Keratinocyte (primary cell): ENCODE measurements around the gene DCAF11. TPM values are rescaled to one million over a fixed set of nuclear protein-coding genes. Genes with fewer than 3 reads are reported as not detected.

ENCODE experiments used
- DNase-seq: peaks from one replicate; pipeline ENCODE4 v3.0.0-alpha.2; 2011; ENCODE audit warnings: low read depth, missing footprints, low spot score
- FAIRE-seq: peaks from 2 replicates; lab custom pipeline; 2011; peaks lifted over from hg19 to GRCh38; lab: Jason Lieb, UNC
- H2AFZ ChIP-seq: 2 replicates; pipeline ENCODE4 v1.6.0; 2012; ENCODE audit warnings: low read length, control low read depth, inconsistent platforms; ENCODE audit not compliant: control insufficient read depth
- H3K27ac ChIP-seq: 2 replicates; pipeline ENCODE4 v1.5.1; 2011; ENCODE audit warnings: low read length; ENCODE audit not compliant: control insufficient read depth, insufficient read depth
- H3K27me3 ChIP-seq: 3 replicates; pipeline ENCODE4 v1.6.0; 2011; ENCODE audit warnings: low read length; ENCODE audit not compliant: control insufficient read depth, insufficient read depth; ENCODE audit errors: extremely low read depth
- H3K36me3 ChIP-seq, 2 experiments: 2 replicates in 1 of 2; 3 replicates in 1 of 2; pipeline ENCODE4 v1.5.1; 2011; ENCODE audit warnings: low read length in 2 of 2, mild to moderate bottlenecking in 1 of 2; ENCODE audit not compliant: control insufficient read depth in 2 of 2, insufficient read depth in 2 of 2; ENCODE audit errors: extremely low read depth in 1 of 2
- H3K4me1 ChIP-seq: 3 replicates; pipeline ENCODE4 v1.5.1; 2011; ENCODE audit warnings: low read length; ENCODE audit not compliant: control insufficient read depth, insufficient read depth; ENCODE audit errors: extremely low read depth
- H3K4me2 ChIP-seq: 3 replicates; pipeline ENCODE4 v1.6.0; 2011; ENCODE audit warnings: low read depth, low read length; ENCODE audit not compliant: control insufficient read depth, insufficient read depth; ENCODE audit errors: extremely low read depth
- H3K4me3 ChIP-seq, 3 experiments: fragments of 200-600 bp in 1 of 3; sonication (generic) in 1 of 3; 2 replicates in 2 of 3; 3 replicates in 1 of 3; pipeline ENCODE4 v1.5.1; 2011 to 2016; ENCODE audit warnings: low read length in 3 of 3, mild to moderate bottlenecking in 3 of 3, control low read depth in 2 of 3, inconsistent platforms in 1 of 3, low read depth in 1 of 3, mixed read lengths in 1 of 3, mixed run types in 1 of 3, moderate library complexity in 1 of 3; ENCODE audit not compliant: control insufficient read depth in 2 of 3, insufficient read depth in 2 of 3; ENCODE audit errors: extremely low read depth in 1 of 3
- H3K79me2 ChIP-seq: 2 replicates; pipeline ENCODE4 v1.6.0; 2012; ENCODE audit warnings: low read length; ENCODE audit not compliant: control insufficient read depth, insufficient read depth
- H3K9ac ChIP-seq: 3 replicates; pipeline ENCODE4 v1.6.0; 2011; ENCODE audit warnings: low read length; ENCODE audit not compliant: control insufficient read depth, insufficient read depth; ENCODE audit errors: extremely low read depth
- H3K9me1 ChIP-seq: 3 replicates; pipeline ENCODE4 v1.6.0; 2011; ENCODE audit warnings: low read length; ENCODE audit not compliant: control insufficient read depth, insufficient read depth; ENCODE audit errors: extremely low read depth
- H3K9me3 ChIP-seq: 2 replicates; pipeline ENCODE4 v1.5.1; 2012; ENCODE audit warnings: low read depth, low read length; ENCODE audit not compliant: control insufficient read depth
- H4K20me1 ChIP-seq: 3 replicates; pipeline ENCODE4 v1.6.0; 2011; ENCODE audit warnings: low read length; ENCODE audit not compliant: control insufficient read depth, insufficient read depth; ENCODE audit errors: extremely low read depth
- EZH2 ChIP-seq: IDR thresholded peaks from one replicate; pipeline ENCODE4 v1.6.1; 2012; ENCODE audit warnings: inconsistent platforms, mild to moderate bottlenecking, low read length, moderate library complexity
- dilution Hi-C: fragments of 300-500 bp; cut with MboI; formaldehyde crosslinking; loops from one replicate; pipeline ENCODE4 v1.7.0; 2020; ENCODE audit warnings: low sequenced_read_pairs; ENCODE audit not compliant: extremely low pct_ligation_motif_present
- polyA plus RNA-seq, 5 experiments: library from polyadenylated mRNA; depleted of rRNA in 3 of 5; stranded (reverse) in 3 of 5; stranded (forward) in 1 of 5; unstranded in 1 of 5; fragments of >200 nt; gene quantifications; 1 replicate in 1 of 5; 2 replicates in 3 of 5; 3 replicates in 1 of 5; pipeline versions ENCODE4 v1.2.1 to v1.2.3, GENCODE V29; 2011 to 2012; ENCODE audit warnings: missing spikeins in 2 of 5, low read depth in 1 of 5, low replicate concordance in 1 of 5
- TF ChIP-seq, protein P1 (sequence below), 3 experiments: IDR thresholded peaks in 1 of 3; conservative IDR thresholded peaks in 1 of 3; optimal IDR thresholded peaks in 1 of 3; 2 replicates in 2 of 3; 3 replicates in 1 of 3; pipeline versions ENCODE3 to v1.5.1; 2011; ENCODE audit warnings: low read length in 3 of 3, mild to moderate bottlenecking in 3 of 3, moderate library complexity in 2 of 3, control low read depth in 1 of 3, inconsistent platforms in 1 of 3; ENCODE audit not compliant: insufficient read depth in 2 of 3; ENCODE audit errors: extremely low read depth in 1 of 3

The DCAF11 gene
- polyA plus RNA-seq, 1 donor (not counting 4 experiments of a cell fraction or from before 2014, with no cell fraction given), result 25.9 TPM

DNA sequence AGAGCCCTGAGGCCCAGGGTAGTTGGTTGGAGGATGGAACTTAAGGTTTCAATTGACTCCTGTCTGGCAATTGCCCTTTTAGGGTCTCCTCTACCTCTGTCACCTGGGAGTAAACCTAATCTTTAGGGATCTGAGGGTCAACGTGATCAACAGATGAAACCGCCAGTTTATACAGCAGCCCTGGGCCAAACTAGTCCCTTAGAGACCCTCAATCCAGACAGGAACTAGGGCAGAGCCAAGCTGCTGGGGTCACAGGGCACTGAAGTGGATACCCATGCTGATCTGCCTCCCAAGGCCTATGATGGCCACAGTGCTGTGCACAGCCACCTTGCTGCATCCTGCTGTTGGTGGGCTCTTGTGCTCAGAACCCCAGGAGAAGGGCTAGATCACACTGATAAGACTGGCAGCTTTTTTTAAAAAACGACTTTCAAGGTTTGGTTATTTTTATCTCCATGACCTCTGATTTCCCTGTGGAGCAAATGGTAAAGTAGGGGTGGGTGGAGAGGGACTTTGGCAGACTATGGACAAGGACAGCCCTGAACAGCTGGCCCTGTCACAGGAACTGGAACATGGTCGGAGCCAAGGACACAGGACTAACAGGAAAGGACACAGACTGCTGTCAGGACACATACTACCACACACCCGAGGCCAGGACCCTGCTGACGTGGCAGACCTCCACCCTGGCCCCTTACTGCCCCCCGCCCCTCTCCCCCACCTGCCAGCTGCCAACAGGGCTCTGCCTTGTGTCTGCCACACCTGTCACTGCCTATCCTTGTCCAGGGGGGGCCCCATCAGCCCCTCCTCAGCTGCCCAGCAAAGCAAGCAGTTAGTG is 16.4 kb downstream of the DCAF11 start:
- no peaks in the 10 kb centered on the region for H3K9me3 ChIP-seq
- H3K79me2 ChIP-seq, result no peaks in the 10 kb centered on the region
- H4K20me1 ChIP-seq, result no peaks in the 10 kb centered on the region
- H3K36me3 ChIP-seq, result no peaks in the 10 kb centered on the region
- no peak overlapping the region for H3K4me2 ChIP-seq
- FAIRE-seq, result no peak
- H3K9me1 ChIP-seq, result no peaks in the 10 kb centered on the region
- H3K27ac ChIP-seq, result no peak overlapping the region
- H3K4me3 ChIP-seq, result no peak overlapping the region
- peaks cover 15% of the 10 kb centered on the region for H3K4me1 ChIP-seq
- H3K9ac ChIP-seq, result no peak overlapping the region
- H3K27me3 ChIP-seq, result no peaks in the 10 kb centered on the region
- no peak for DNase-seq
- TF ChIP-seq, protein P1, sequence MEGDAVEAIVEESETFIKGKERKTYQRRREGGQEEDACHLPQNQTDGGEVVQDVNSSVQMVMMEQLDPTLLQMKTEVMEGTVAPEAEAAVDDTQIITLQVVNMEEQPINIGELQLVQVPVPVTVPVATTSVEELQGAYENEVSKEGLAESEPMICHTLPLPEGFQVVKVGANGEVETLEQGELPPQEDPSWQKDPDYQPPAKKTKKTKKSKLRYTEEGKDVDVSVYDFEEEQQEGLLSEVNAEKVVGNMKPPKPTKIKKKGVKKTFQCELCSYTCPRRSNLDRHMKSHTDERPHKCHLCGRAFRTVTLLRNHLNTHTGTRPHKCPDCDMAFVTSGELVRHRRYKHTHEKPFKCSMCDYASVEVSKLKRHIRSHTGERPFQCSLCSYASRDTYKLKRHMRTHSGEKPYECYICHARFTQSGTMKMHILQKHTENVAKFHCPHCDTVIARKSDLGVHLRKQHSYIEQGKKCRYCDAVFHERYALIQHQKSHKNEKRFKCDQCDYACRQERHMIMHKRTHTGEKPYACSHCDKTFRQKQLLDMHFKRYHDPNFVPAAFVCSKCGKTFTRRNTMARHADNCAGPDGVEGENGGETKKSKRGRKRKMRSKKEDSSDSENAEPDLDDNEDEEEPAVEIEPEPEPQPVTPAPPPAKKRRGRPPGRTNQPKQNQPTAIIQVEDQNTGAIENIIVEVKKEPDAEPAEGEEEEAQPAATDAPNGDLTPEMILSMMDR (optimal IDR thresholded peaks at IDR 0.05 in 1 of 3, IDR thresholded peaks at IDR 0.05 in 1 of 3, conservative IDR thresholded peaks at IDR 0.05 in 1 of 3; ENCODE audit: extremely low read depth in 1 of 3, insufficient read depth in 2 of 3, low read length in 3 of 3), result no peak
- no peak for TF ChIP-seq EZH2
- H2AFZ ChIP-seq, result no peak overlapping the region
- dilution Hi-C loops, result no loop called here

DNA sequence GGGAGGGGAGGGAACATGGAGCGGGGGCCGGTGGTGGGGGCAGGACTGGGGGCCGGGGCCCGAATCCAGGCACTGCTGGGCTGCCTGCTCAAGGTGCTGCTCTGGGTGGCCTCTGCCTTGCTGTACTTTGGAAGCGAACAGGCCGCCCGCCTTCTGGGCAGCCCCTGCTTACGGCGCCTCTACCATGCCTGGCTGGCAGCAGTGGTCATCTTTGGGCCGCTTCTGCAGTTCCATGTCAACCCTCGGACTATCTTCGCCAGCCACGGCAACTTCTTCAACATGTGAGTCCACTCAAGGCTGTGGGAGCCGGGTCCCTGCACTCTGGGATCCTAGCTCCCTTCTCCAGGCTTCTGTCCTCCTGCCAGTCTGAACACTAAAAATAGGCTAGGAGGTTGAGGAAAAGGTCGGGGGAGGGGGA is 17.0 kb downstream of the DCAF11 start:
- H3K79me2 ChIP-seq, result peaks cover 3% of the 10 kb centered on the region
- no peaks in the 10 kb centered on the region for H3K36me3 ChIP-seq
- no peaks in the 10 kb centered on the region for H3K9me3 ChIP-seq
- no peak for FAIRE-seq
- H3K4me2 ChIP-seq, result no peak overlapping the region
- peaks cover 16% of the 10 kb centered on the region for H3K4me1 ChIP-seq
- no peaks in the 10 kb centered on the region for H3K9me1 ChIP-seq
- DNase-seq, result no peak
- no peak overlapping the region for H3K27ac ChIP-seq
- dilution Hi-C loops, result no loop called here
- no peaks in the 10 kb centered on the region for H4K20me1 ChIP-seq
- no peak overlapping the region for H3K9ac ChIP-seq
- H3K4me3 ChIP-seq, result no peak overlapping the region
- TF ChIP-seq, protein P1 (optimal IDR thresholded peaks at IDR 0.05 in 1 of 3, IDR thresholded peaks at IDR 0.05 in 1 of 3, conservative IDR thresholded peaks at IDR 0.05 in 1 of 3; ENCODE audit: extremely low read depth in 1 of 3, insufficient read depth in 2 of 3, low read length in 3 of 3), result no peak
- no peak for TF ChIP-seq EZH2
- no peak overlapping the region for H2AFZ ChIP-seq
- H3K27me3 ChIP-seq, result no peaks in the 10 kb centered on the region
